ENCODE results near the gene OXER1. TPM values are rescaled to one million over a fixed set of nuclear protein-coding genes. Genes with fewer than 3 reads are reported as not detected.

The OXER1 gene
- total and polyA plus RNA-seq, 9 of the 15 experiments (the other 6 are each of a cell fraction or from before 2014, with no cell fraction given): not detected

GRCh38 chr2:42761554-42761953 lies 2.4 kb downstream of the OXER1 start (continued):
- TF ChIP-seq, protein P1, sequence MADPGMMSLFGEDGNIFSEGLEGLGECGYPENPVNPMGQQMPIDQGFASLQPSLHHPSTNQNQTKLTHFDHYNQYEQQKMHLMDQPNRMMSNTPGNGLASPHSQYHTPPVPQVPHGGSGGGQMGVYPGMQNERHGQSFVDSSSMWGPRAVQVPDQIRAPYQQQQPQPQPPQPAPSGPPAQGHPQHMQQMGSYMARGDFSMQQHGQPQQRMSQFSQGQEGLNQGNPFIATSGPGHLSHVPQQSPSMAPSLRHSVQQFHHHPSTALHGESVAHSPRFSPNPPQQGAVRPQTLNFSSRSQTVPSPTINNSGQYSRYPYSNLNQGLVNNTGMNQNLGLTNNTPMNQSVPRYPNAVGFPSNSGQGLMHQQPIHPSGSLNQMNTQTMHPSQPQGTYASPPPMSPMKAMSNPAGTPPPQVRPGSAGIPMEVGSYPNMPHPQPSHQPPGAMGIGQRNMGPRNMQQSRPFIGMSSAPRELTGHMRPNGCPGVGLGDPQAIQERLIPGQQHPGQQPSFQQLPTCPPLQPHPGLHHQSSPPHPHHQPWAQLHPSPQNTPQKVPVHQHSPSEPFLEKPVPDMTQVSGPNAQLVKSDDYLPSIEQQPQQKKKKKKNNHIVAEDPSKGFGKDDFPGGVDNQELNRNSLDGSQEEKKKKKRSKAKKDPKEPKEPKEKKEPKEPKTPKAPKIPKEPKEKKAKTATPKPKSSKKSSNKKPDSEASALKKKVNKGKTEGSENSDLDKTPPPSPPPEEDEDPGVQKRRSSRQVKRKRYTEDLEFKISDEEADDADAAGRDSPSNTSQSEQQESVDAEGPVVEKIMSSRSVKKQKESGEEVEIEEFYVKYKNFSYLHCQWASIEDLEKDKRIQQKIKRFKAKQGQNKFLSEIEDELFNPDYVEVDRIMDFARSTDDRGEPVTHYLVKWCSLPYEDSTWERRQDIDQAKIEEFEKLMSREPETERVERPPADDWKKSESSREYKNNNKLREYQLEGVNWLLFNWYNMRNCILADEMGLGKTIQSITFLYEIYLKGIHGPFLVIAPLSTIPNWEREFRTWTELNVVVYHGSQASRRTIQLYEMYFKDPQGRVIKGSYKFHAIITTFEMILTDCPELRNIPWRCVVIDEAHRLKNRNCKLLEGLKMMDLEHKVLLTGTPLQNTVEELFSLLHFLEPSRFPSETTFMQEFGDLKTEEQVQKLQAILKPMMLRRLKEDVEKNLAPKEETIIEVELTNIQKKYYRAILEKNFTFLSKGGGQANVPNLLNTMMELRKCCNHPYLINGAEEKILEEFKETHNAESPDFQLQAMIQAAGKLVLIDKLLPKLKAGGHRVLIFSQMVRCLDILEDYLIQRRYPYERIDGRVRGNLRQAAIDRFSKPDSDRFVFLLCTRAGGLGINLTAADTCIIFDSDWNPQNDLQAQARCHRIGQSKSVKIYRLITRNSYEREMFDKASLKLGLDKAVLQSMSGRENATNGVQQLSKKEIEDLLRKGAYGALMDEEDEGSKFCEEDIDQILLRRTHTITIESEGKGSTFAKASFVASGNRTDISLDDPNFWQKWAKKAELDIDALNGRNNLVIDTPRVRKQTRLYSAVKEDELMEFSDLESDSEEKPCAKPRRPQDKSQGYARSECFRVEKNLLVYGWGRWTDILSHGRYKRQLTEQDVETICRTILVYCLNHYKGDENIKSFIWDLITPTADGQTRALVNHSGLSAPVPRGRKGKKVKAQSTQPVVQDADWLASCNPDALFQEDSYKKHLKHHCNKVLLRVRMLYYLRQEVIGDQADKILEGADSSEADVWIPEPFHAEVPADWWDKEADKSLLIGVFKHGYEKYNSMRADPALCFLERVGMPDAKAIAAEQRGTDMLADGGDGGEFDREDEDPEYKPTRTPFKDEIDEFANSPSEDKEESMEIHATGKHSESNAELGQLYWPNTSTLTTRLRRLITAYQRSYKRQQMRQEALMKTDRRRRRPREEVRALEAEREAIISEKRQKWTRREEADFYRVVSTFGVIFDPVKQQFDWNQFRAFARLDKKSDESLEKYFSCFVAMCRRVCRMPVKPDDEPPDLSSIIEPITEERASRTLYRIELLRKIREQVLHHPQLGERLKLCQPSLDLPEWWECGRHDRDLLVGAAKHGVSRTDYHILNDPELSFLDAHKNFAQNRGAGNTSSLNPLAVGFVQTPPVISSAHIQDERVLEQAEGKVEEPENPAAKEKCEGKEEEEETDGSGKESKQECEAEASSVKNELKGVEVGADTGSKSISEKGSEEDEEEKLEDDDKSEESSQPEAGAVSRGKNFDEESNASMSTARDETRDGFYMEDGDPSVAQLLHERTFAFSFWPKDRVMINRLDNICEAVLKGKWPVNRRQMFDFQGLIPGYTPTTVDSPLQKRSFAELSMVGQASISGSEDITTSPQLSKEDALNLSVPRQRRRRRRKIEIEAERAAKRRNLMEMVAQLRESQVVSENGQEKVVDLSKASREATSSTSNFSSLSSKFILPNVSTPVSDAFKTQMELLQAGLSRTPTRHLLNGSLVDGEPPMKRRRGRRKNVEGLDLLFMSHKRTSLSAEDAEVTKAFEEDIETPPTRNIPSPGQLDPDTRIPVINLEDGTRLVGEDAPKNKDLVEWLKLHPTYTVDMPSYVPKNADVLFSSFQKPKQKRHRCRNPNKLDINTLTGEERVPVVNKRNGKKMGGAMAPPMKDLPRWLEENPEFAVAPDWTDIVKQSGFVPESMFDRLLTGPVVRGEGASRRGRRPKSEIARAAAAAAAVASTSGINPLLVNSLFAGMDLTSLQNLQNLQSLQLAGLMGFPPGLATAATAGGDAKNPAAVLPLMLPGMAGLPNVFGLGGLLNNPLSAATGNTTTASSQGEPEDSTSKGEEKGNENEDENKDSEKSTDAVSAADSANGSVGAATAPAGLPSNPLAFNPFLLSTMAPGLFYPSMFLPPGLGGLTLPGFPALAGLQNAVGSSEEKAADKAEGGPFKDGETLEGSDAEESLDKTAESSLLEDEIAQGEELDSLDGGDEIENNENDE (IDR thresholded peaks at IDR 0.05; ENCODE audit: low read depth, low read length): no peak
- TF ChIP-seq CBX1 (IDR thresholded peaks at IDR 0.05; ENCODE audit: low read depth) (no peak), ZNF764 (CRISPR knock-in tag; IDR thresholded peaks at IDR 0.05; ENCODE audit: low read depth) (no peak), VEZF1 (CRISPR knock-in tag; IDR thresholded peaks at IDR 0.05) (no peak), POLR3A (IDR thresholded peaks at IDR 0.05; ENCODE audit: borderline replicate concordance, extremely low read depth, insufficient read depth, insufficient read length) (no peak), ZKSCAN3 (CRISPR knock-in tag; IDR thresholded peaks at IDR 0.05) (no peak), SMARCB1 (IDR thresholded peaks at IDR 0.05; ENCODE audit: insufficient read length, low read depth) (no peak), ZFPM2 (CRISPR knock-in tag; IDR thresholded peaks at IDR 0.05) (no peak), ZNF695 (CRISPR knock-in tag; IDR thresholded peaks at IDR 0.05) (no peak)
